Activated naive CD4-positive, alpha-beta T cell treated with anti-CD3 and anti-CD28 coated beads for 36 hours (primary cell): ENCODE data around the gene IGFBP2. TPM values are rescaled to one million over a fixed set of nuclear protein-coding genes. Genes with fewer than 3 reads are reported as not detected.
A peak's percentile ranks its signal among the peaks of the same experiment; 100 is the strongest.

ENCODE experiments used
- CTCF ChIA-PET: fragments of 350-600 bp; sonication (Branson Sonifier 250); formaldehyde crosslinking; loops from one replicate; lab custom pipeline; 2021; ENCODE audit warnings: antibody characterized with exemption; lab: Charles Lee
- DNase-seq: peaks from one replicate; pipeline ENCODE4 v3.0.0-alpha.2; 2020
- H3K27ac Mint-ChIP-seq: one replicate; pipeline ENCODE4 v1.8.0; 2021; ENCODE audit warnings: mild to moderate bottlenecking, mixed read lengths
- H3K27me3 Mint-ChIP-seq: one replicate; pipeline ENCODE4 v1.8.0; 2021; ENCODE audit warnings: low read depth, mixed read lengths
- H3K36me3 Mint-ChIP-seq: one replicate; pipeline ENCODE4 v1.8.0; 2021; ENCODE audit warnings: low read depth, mixed read lengths
- H3K4me1 Mint-ChIP-seq: one replicate; pipeline ENCODE4 v1.8.0; 2021; ENCODE audit warnings: low read depth, mixed read lengths
- H3K4me3 Mint-ChIP-seq: one replicate; pipeline ENCODE4 v1.8.0; 2021; ENCODE audit warnings: mild to moderate bottlenecking, moderate library complexity, mixed read lengths
- H3K9me3 Mint-ChIP-seq: one replicate; pipeline ENCODE4 v1.8.0; 2021; ENCODE audit warnings: mixed read lengths
- intact Hi-C: fragments of 100-400 bp; cut with micrococcal nuclease; formaldehyde crosslinking; loops from one replicate; pipeline ENCODE4 v1.15.1; 2023
- total RNA-seq, 2 experiments: library from RNA; stranded (reverse); gene quantifications; one replicate each; pipeline ENCODE4 v1.2.3, GENCODE V29; 2021

Gene IGFBP2
- 1 to 10 TPM; 2.4 to 2.7 TPM for total RNA-seq

- peaks cover 27% of the 10 kb centered on the region for H3K4me1 Mint-ChIP-seq
- CTCF ChIA-PET, result interaction anchor here (1.1 kb wide), 1 partner anchor 628 kb away, joined by 3 read pairs; no protein-coding TSS in a partner anchor
- H3K4me3 Mint-ChIP-seq, result peak within 1 kb of the TSS; percentile 75
- H3K27me3 Mint-ChIP-seq, result peaks cover 60% of the 10 kb centered on the region
- intact Hi-C loops, result no loop called here
- peak; percentile 27 for DNase-seq
- no peaks in the 10 kb centered on the region for H3K36me3 Mint-ChIP-seq
- H3K9me3 Mint-ChIP-seq, result no peaks in the 10 kb centered on the region
- no peak within 1 kb of the TSS for H3K27ac Mint-ChIP-seq
Observed at GRCh38 chr2:216632952-216633615, at the start of gene IGFBP2. TSS of gene IGFBP2 (plus strand) at chr2:216633420. CDS start at chr2:216633524, 104 bp downstream.

- CTCF ChIA-PET, result no interaction called here
- intact Hi-C loops, result no loop called here
- H3K4me1 Mint-ChIP-seq, result no peaks in the 10 kb centered on the region
Observed at GRCh38 chr2:216583606-216584005, 49.6 kb upstream of the IGFBP2 start.

GRCh38 chr2:216584112-216584511 is 49.1 kb upstream of the IGFBP2 start:
- CTCF ChIA-PET, result interaction anchor here (0.8 kb wide), 1 partner anchor 67 kb away, joined by 3 read pairs; no protein-coding TSS in a partner anchor
- H3K4me3 Mint-ChIP-seq, result no peak overlapping the region
- no peak for DNase-seq
- no peak overlapping the region for H3K27ac Mint-ChIP-seq
- no peaks in the 10 kb centered on the region for H3K36me3 Mint-ChIP-seq
- no peaks in the 10 kb centered on the region for H3K9me3 Mint-ChIP-seq
- intact Hi-C loops, result no loop called here
- H3K27me3 Mint-ChIP-seq, result peaks cover 16% of the 10 kb centered on the region
- no peaks in the 10 kb centered on the region for H3K4me1 Mint-ChIP-seq

More at GRCh38 chr2:216583606-216584005, 49.6 kb upstream of the IGFBP2 start:
- no peak for DNase-seq
- H3K9me3 Mint-ChIP-seq, result no peaks in the 10 kb centered on the region
- H3K27ac Mint-ChIP-seq, result no peak overlapping the region
- no peak overlapping the region for H3K4me3 Mint-ChIP-seq
- H3K27me3 Mint-ChIP-seq, result peaks cover 16% of the 10 kb centered on the region
- no peaks in the 10 kb centered on the region for H3K36me3 Mint-ChIP-seq

GRCh38 chr2:216585441-216585840 is 47.8 kb upstream of the IGFBP2 start:
- H3K27ac Mint-ChIP-seq, result no peak overlapping the region
- CTCF ChIA-PET, result interaction anchor here (0.7 kb wide), 1 partner anchor 304 kb away, joined by 3 read pairs; no protein-coding TSS in a partner anchor
- H3K4me1 Mint-ChIP-seq, result no peaks in the 10 kb centered on the region
- intact Hi-C loops, result no loop called here
- H3K36me3 Mint-ChIP-seq, result no peaks in the 10 kb centered on the region
- H3K4me3 Mint-ChIP-seq, result no peak overlapping the region
- DNase-seq, result no peak
- H3K27me3 Mint-ChIP-seq, result peaks cover 16% of the 10 kb centered on the region
- H3K9me3 Mint-ChIP-seq, result no peaks in the 10 kb centered on the region

GRCh38 chr2:216588861-216589710 is 44.1 kb upstream of the IGFBP2 start:
- H3K36me3 Mint-ChIP-seq, result no peaks in the 10 kb centered on the region
- intact Hi-C loops, result no loop called here

GRCh38 chr2:216589791-216590190 is 43.4 kb upstream of the IGFBP2 start:
- H3K27me3 Mint-ChIP-seq, result no peaks in the 10 kb centered on the region
- no peak overlapping the region for H3K4me3 Mint-ChIP-seq
- no peaks in the 10 kb centered on the region for H3K36me3 Mint-ChIP-seq
- no peak for DNase-seq
- H3K9me3 Mint-ChIP-seq, result no peaks in the 10 kb centered on the region
- CTCF ChIA-PET, result interaction anchor here (1.0 kb wide), 1 partner anchor 9 kb away, joined by 6 read pairs; no protein-coding TSS in a partner anchor
- no peaks in the 10 kb centered on the region for H3K4me1 Mint-ChIP-seq
- no peak overlapping the region for H3K27ac Mint-ChIP-seq
- intact Hi-C loops, result no loop called here

More at GRCh38 chr2:216588861-216589710, 44.1 kb upstream of the IGFBP2 start:
- DNase-seq, result no peak
- Mint-ChIP-seq H3K9me3 (no peaks in the 10 kb centered on the region), H3K27me3 (peaks cover 7% of the 10 kb centered on the region), H3K4me1 (no peaks in the 10 kb centered on the region), H3K27ac (no peak overlapping the region), H3K4me3 (no peak overlapping the region)
- CTCF ChIA-PET, result interaction anchor here (0.8 kb wide), 1 partner anchor 60 kb away, joined by 4 read pairs; no protein-coding TSS in a partner anchor

- DNase-seq, result no peak
- intact Hi-C loops, result no loop called here
- Mint-ChIP-seq H3K9me3 (no peaks in the 10 kb centered on the region), H3K36me3 (no peaks in the 10 kb centered on the region), H3K4me1 (no peaks in the 10 kb centered on the region), H3K27ac (no peak overlapping the region), H3K4me3 (no peak overlapping the region), H3K27me3 (no peaks in the 10 kb centered on the region)
- CTCF ChIA-PET, result interaction anchor here (1.0 kb wide), 1 partner anchor 8 kb away, joined by 6 read pairs; no protein-coding TSS in a partner anchor
Observed at GRCh38 chr2:216590780-216591179, 42.4 kb upstream of the IGFBP2 start.

GRCh38 chr2:216591480-216591879 is 41.7 kb upstream of the IGFBP2 start:
- intact Hi-C loops, result no loop called here
- H3K4me1 Mint-ChIP-seq, result no peaks in the 10 kb centered on the region
- no peak for DNase-seq
- CTCF ChIA-PET, result no interaction called here
- H3K36me3 Mint-ChIP-seq, result no peaks in the 10 kb centered on the region
- H3K9me3 Mint-ChIP-seq, result no peaks in the 10 kb centered on the region
- no peaks in the 10 kb centered on the region for H3K27me3 Mint-ChIP-seq
- H3K4me3 Mint-ChIP-seq, result no peak overlapping the region
- no peak overlapping the region for H3K27ac Mint-ChIP-seq

- CTCF ChIA-PET, result no interaction called here
- Mint-ChIP-seq H3K27ac (no peak overlapping the region), H3K36me3 (no peaks in the 10 kb centered on the region), H3K4me1 (no peaks in the 10 kb centered on the region), H3K4me3 (no peak overlapping the region), H3K9me3 (no peaks in the 10 kb centered on the region), H3K27me3 (peaks cover 2% of the 10 kb centered on the region)
- no peak for DNase-seq
- intact Hi-C loops, result no loop called here
Observed at GRCh38 chr2:216594081-216594480, 39.1 kb upstream of the IGFBP2 start.

- no peaks in the 10 kb centered on the region for H3K36me3 Mint-ChIP-seq
- H3K27me3 Mint-ChIP-seq, result peaks cover 2% of the 10 kb centered on the region
- no peak overlapping the region for H3K4me3 Mint-ChIP-seq
- no peaks in the 10 kb centered on the region for H3K9me3 Mint-ChIP-seq
- no peaks in the 10 kb centered on the region for H3K4me1 Mint-ChIP-seq
- intact Hi-C loops, result no loop called here
- H3K27ac Mint-ChIP-seq, result no peak overlapping the region
- DNase-seq, result no peak
- CTCF ChIA-PET, result interaction anchor here (0.6 kb wide), 1 partner anchor 13 kb away, joined by 3 read pairs; no protein-coding TSS in a partner anchor
Observed at GRCh38 chr2:216596236-216596979, 36.8 kb upstream of the IGFBP2 start.

- DNase-seq, result no peak
- H3K4me1 Mint-ChIP-seq, result no peaks in the 10 kb centered on the region
- no peaks in the 10 kb centered on the region for H3K36me3 Mint-ChIP-seq
- H3K9me3 Mint-ChIP-seq, result no peaks in the 10 kb centered on the region
- H3K4me3 Mint-ChIP-seq, result no peak overlapping the region
- no peak overlapping the region for H3K27ac Mint-ChIP-seq
- peaks cover 2% of the 10 kb centered on the region for H3K27me3 Mint-ChIP-seq
- CTCF ChIA-PET, result interaction anchor here (0.6 kb wide), 2 partner anchors 13 to 65 kb away, joined by 3 read pairs; no protein-coding TSS in a partner anchor
- intact Hi-C loops, result no loop called here
Observed at GRCh38 chr2:216596980-216597509, 36.2 kb upstream of the IGFBP2 start.
